Stomach smooth muscle (tissue), 2 donors: Measurements from ENCODE around the gene SEL1L3.
"Not testable (repeated sequence)": the region's sequence is repeated elsewhere in the genome, so short reads cannot be mapped to it uniquely, and the experiment has no call there.

Experiments
- H3K27ac ChIP-seq: one replicate; pipeline ENCODE4 v1.7.0; 2013; ENCODE audit warnings: mild to moderate bottlenecking, low read length, inconsistent platforms
- H3K27me3 ChIP-seq, 2 donors: one replicate each; pipeline ENCODE4 v1.7.0; 2013; ENCODE audit warnings: low read length in 2 of 2; ENCODE audit not compliant: insufficient read depth in 2 of 2, control insufficient read depth in 1 of 2
- H3K36me3 ChIP-seq, 2 donors: one replicate each; pipeline ENCODE4 v1.7.0; 2013; ENCODE audit warnings: low read length in 2 of 2; ENCODE audit not compliant: control insufficient read depth in 2 of 2, insufficient read depth in 2 of 2
- H3K4me1 ChIP-seq: one replicate; pipeline ENCODE4 v1.7.0; 2013; ENCODE audit warnings: low read length; ENCODE audit not compliant: control insufficient read depth, insufficient read depth
- H3K4me3 ChIP-seq, 2 donors: one replicate each; pipeline ENCODE4 v1.7.0; 2013; ENCODE audit warnings: low read length in 2 of 2
- H3K9ac ChIP-seq, 2 donors: one replicate each; pipeline ENCODE4 v1.7.0; 2013; ENCODE audit warnings: low read length in 2 of 2, mild to moderate bottlenecking in 1 of 2
- H3K9me3 ChIP-seq, 2 donors: one replicate each; pipeline ENCODE4 v1.7.0; 2013; ENCODE audit warnings: low read length in 2 of 2; ENCODE audit not compliant: control insufficient read depth in 2 of 2
- donor health status: healthy.
- donor health status: Pancreatic carcinoma.

The SEL1L3 gene

DNA sequence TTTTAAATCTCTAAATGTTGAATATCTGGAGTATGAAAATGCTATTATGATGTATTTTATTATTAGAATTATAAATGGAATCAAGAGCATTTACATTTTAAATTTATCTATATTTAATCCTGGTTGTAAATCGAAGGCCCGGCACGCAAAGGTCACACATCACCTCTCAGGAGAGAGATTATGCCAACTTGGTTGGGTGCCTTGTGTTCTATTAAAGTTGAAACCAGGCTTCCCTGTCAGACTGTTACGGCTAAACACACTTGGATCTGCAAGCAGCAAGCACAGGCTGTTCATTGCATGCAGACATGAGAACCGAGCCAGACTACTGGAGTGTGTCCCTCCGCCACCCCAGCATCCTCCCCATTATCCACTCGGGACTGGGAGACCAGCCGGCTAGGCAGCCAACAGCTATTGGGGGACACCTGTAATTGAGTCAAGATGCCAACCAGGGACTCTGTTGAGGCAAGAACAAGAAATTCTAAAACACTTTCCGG lies 16.4 kb upstream of the SEL1L3 start:
- H3K9ac ChIP-seq, result no peak overlapping the region
- H3K4me3 ChIP-seq, result no peak overlapping the region
- H3K27me3 ChIP-seq, result no peaks in the 10 kb centered on the region
- H3K4me1 ChIP-seq, result no peaks in the 10 kb centered on the region
- no peaks in the 10 kb centered on the region for H3K36me3 ChIP-seq
- no peaks in the 10 kb centered on the region for H3K9me3 ChIP-seq
- H3K27ac ChIP-seq, result no peak overlapping the region

DNA sequence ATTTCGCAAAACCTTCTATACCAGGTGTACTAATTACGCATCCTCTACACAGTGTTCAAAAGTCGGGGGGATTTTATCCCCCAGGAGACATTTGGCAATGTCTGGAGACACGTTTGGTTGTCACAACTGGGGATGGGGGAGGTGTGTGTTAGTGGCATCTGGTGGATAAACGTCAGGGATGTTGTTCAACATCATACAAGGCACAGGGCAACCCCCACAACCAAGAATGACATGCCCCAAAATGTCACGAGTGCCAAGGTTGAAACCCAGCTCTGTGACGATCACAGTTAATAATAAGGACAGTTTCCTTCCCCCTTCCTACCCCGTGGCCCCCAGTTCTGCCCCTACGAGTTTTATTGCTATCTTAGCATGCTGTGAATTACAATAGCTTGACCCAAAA lies 15.9 kb upstream of the SEL1L3 start:
- H3K36me3 ChIP-seq, result no peaks in the 10 kb centered on the region
- no peaks in the 10 kb centered on the region for H3K9me3 ChIP-seq

DNA sequence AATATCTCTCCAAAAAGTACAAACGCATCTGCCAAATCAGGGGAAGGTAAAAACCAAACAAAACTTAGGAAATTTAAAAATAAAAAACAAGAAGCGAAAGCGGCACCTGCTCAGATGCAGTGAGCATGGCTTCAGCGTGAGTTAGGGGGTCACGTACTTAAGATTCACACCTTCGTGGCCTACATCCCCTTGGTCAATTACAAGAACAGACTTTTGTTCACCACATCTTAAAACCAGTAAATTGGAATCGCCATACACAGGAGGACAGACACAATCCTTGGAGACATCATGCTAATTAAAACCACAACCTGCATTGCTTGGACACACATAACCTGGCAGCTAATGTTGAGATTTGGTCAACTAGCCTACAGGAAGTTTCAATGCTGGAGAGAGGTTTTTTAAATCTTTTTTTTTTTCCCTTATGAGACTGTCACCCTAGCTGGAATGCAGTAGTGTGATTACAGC lies 12.5 kb upstream of the SEL1L3 start:
- Histone ChIP-seq H3K27ac (no peak overlapping the region), H3K27me3 (no peaks in the 10 kb centered on the region), H3K4me1 (no peaks in the 10 kb centered on the region), H3K4me3 (no peak overlapping the region), H3K9me3 (no peaks in the 10 kb centered on the region), H3K9ac (no peak overlapping the region), H3K36me3 (no peaks in the 10 kb centered on the region)

More for the DNA sequence above, 15.9 kb upstream of the SEL1L3 start:
- Histone ChIP-seq H3K9ac (no peak overlapping the region), H3K4me1 (no peaks in the 10 kb centered on the region), H3K27ac (no peak overlapping the region), H3K27me3 (no peaks in the 10 kb centered on the region), H3K4me3 (no peak overlapping the region)

DNA sequence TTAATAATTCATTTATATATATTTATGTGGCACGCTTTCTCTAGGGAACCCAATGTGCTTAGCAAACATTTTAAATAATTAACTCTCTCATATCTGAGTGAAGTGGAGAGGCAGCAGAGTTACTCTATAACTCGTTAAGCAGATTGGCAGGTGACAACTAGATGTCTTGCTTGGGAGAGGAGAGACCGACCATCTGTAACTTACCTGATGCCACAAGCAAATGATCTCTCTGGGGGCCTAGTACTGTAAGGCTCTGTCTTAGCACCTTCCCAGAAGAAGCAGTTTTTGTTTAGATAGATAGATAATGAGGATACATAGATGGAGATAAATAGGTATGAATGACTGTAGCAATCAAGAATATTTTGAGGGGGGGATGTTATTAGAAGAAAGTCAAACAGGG lies 11.9 kb upstream of the SEL1L3 start:
- no peaks in the 10 kb centered on the region for H3K27me3 ChIP-seq
- no peaks in the 10 kb centered on the region for H3K4me1 ChIP-seq
- H3K9me3 ChIP-seq, result no peaks in the 10 kb centered on the region
- no peak overlapping the region for H3K4me3 ChIP-seq
- no peaks in the 10 kb centered on the region for H3K36me3 ChIP-seq
- no peak overlapping the region for H3K27ac ChIP-seq
- H3K9ac ChIP-seq, result no peak overlapping the region

DNA sequence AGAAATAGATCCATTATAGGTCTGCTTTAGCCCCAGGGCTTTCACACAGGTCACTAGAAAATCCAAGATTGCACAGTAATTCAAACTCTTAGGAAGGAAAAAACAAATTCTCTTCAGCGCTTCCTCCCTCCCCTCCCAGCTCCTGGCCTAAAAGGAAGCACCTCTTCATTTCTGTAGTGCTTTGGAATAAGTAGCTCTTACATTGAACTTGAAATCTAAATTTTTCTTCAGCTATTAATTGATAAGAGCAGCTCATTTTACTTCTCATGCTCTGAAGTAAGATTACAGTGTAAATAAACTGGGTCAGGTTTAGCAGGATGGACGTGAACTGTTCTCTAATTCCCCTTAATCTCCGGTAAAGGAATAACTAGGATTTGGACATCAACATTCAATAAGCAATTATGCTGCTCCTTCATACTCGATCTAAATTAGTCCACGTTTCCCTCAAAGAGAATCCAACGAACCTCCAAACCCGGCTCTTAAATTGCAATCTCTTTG lies 10.9 kb upstream of the SEL1L3 start:
- Histone ChIP-seq H3K36me3 (no peaks in the 10 kb centered on the region), H3K9ac (no peak overlapping the region), H3K4me3 (no peak overlapping the region), H3K4me1 (no peaks in the 10 kb centered on the region), H3K9me3 (no peaks in the 10 kb centered on the region), H3K27me3 (no peaks in the 10 kb centered on the region), H3K27ac (no peak overlapping the region)

DNA sequence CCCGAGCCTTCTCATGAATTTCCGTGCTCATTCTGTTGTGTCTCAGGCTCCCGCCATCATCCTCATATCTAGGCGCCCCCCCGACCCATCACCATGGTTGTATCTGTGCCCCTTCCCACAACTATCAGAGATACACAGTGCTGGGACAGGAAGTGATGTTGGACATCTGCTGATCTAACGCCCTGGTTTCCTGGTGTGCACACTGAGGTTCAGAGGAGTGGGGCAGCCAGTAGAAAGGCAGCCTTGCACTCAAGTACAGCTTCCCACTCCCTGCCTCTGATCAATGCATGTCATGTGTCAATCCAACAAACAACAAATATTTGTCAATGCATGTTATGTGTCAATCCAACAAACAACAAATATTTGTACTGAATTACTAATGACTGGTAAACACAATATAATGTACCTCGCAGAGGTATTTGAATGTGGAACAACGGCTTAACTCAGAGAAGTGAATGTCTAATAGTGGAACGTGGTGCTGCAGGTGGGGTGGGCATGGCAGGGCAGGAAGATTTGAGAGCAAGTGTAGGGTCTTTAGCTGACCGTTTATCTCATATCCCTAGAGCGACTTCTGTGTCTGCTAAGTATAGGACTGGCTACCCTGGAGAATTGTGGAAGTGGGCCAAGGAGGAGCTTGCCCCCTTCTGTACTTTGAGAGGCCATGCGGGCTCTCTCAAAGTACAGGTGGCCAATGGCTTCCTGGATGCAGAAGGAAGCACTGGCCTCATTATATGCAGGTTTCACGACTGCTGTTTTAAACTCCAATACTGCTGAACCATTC lies 10.3 kb upstream of the SEL1L3 start:
- Histone ChIP-seq H3K27ac (no peak overlapping the region), H3K4me1 (no peaks in the 10 kb centered on the region), H3K27me3 (no peaks in the 10 kb centered on the region), H3K36me3 (no peaks in the 10 kb centered on the region), H3K4me3 (no peak overlapping the region), H3K9me3 (no peaks in the 10 kb centered on the region), H3K9ac (no peak overlapping the region)

DNA sequence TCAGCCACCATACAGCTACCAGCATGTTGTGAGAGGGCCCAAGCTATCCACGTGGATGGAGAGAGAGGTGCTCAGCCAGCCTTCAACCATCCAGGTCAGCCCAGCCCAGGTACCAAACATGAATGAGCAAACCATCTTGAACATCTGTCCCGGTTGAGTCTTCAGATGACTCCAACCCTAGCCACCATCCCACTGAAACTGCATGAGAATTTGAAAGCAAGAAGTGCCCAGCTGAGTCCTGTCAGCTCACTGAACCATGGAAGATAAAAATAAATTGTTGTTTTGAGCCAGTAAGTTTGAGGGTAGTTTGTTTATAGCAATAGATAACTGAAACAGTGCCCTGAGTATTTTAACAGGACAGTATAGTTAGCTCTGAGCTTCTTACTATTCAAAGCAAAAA lies 7.3 kb upstream of the SEL1L3 start:
- Histone ChIP-seq H3K9me3 (no peaks in the 10 kb centered on the region), H3K4me1 (no peaks in the 10 kb centered on the region), H3K36me3 (no peaks in the 10 kb centered on the region), H3K4me3 (no peak overlapping the region), H3K27me3 (no peaks in the 10 kb centered on the region), H3K27ac (no peak overlapping the region), H3K9ac (no peak overlapping the region)

DNA sequence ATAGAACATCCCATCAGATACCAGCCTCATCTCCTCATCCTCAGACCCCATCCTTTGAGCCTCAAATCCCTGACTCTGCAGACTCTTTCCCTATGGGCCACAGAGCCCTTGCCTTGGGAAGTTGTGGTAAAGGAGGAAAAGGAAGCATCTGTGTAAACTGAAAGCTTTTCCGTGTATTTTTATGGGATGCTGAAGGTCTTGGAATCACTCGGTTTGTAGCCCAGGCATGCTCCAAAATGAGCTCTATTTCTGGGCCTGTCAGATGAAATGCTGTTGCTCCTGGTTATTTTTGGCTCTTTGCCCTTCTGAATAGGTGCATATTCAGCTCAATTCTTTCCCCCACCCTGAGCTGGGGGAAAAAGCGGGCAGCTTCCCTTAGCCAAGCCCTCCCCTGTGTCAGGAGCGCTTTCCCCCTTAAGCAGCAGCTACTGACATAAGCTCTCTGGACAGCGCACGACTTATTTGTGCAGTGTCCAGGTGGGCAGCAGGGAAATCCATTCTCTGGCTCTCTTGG lies 5.0 kb upstream of the SEL1L3 start:
- Histone ChIP-seq H3K27ac (no peak overlapping the region), H3K36me3 (no peaks in the 10 kb centered on the region)

DNA sequence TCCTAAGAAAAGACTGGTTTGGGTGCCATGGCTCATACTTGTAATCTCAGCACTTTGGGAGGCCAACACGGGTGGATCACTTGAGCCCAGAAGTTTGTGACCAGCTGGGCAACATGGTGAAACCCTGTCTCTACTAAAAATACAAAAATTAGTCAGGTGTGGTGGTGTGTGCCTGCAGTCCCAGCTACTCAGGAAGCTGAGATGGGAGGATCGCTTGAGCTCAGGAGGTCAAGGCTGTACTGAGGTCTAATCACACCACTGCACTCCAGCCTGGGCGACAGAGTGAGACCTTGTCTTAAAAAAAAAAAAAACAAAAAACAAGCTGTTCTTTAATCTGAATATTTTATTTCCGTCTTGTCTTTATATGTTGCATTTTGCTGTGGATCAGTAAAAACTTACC lies 3.6 kb upstream of the SEL1L3 start:
- not testable (repeated sequence) for H3K27ac ChIP-seq, H3K4me1 ChIP-seq, H3K36me3 ChIP-seq, H3K27me3 ChIP-seq, H3K4me3 ChIP-seq, H3K9me3 ChIP-seq, H3K9ac ChIP-seq

More for the DNA sequence above, 5.0 kb upstream of the SEL1L3 start:
- Histone ChIP-seq H3K9me3 (no peaks in the 10 kb centered on the region), H3K27me3 (no peaks in the 10 kb centered on the region), H3K4me1 (no peaks in the 10 kb centered on the region), H3K4me3 (no peak overlapping the region), H3K9ac (no peak overlapping the region)

DNA sequence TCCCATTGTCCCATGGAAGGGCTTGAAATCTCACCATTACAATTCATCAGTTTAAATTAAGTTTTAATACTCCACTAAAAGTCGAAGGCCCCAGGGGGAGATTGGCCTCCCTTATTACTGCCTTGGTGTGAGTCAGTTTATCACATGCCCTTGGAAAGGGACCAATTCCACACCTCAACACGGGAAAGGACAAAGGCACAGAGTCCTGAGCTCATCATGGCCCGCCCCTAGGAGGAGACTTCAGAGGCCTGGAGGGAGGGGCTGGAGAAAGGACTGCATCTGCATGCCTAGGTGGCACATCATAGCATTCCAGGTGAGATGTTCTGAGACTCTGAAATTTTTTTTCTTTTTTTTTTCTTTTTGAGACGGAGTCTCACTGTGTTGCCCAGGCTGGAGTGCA lies 2.8 kb upstream of the SEL1L3 start:
- Histone ChIP-seq H3K27me3 (peaks cover 3 to 16% of the 10 kb centered on the region in 2 donors), H3K9me3 (no peaks in the 10 kb centered on the region), H3K9ac (no peak overlapping the region), H3K27ac (no peak overlapping the region), H3K4me3 (no peak overlapping the region), H3K4me1 (peaks cover 4% of the 10 kb centered on the region), H3K36me3 (no peaks in the 10 kb centered on the region)

DNA sequence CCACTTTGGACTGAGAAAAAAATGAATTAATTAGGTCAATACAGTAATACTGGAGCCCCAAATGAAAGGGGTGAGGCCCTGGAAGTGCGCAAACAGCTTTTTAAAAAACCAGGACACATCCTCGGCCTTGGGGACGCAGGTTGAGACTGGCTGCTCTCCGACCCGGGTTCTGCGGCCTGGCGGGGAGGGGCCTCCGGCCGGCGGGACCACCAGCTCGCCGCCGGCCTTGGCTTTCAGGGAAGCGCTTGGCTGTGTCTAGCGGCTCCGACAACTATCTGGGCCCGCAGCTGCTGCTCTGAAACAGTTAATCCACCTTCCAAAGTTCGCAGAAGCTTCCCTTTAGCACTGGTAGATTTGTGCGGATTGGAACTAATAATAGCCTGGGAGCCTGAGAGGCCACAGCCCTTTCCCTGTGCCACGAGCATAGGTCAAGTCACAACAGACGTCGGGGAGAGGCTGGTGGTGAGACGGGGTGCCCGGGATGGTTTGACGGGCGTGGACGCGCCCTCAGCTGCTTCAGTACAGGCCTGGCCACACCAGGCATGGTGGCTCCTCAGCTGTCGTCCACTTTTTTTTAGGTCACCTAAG lies 1.1 kb upstream of the SEL1L3 start:
- Histone ChIP-seq H3K4me3 (no peak overlapping the region), H3K9ac (no peak overlapping the region), H3K36me3 (no peaks in the 10 kb centered on the region), H3K27ac (no peak overlapping the region), H3K9me3 (no peaks in the 10 kb centered on the region), H3K27me3 (peaks cover 8 to 32% of the 10 kb centered on the region in 2 donors), H3K4me1 (peaks cover 4% of the 10 kb centered on the region)
